BJ (cell line): ENCODE measurements around the gene INTS3. TPM values are rescaled to one million over a fixed set of nuclear protein-coding genes. Genes with fewer than 3 reads are reported as not detected.
"Not testable (repeated sequence)": the region's sequence is repeated elsewhere in the genome, so short reads cannot be mapped to it uniquely, and the experiment has no call there.

ENCODE experiments used
- CTCF ChIA-PET: fragments of 350-600 bp; formaldehyde crosslinking; extraction: SDS; loops from one replicate; lab custom pipeline; 2021; ENCODE audit warnings: antibody characterized with exemption, inconsistent platforms; lab: Yijun Ruan, JAX
- POLR2A ChIA-PET: fragments of 300-600 bp; sonication (Branson Sonifier 250); formaldehyde crosslinking; extraction: SDS; loops from one replicate; lab custom pipeline; 2021; ENCODE audit warnings: antibody characterized with exemption; lab: Charles Lee
- DNase-seq: peaks from one replicate; pipeline ENCODE4 v3.0.0-alpha.2; 2011; ENCODE audit warnings: low read depth
- H3K27me3 ChIP-seq: 2 replicates; pipeline ENCODE4 v1.6.0; 2011; ENCODE audit warnings: low read length; ENCODE audit not compliant: control insufficient read depth, insufficient read depth
- H3K36me3 ChIP-seq: 2 replicates; pipeline ENCODE4 v1.5.1; 2011; ENCODE audit warnings: low read length; ENCODE audit not compliant: control insufficient read depth, insufficient read depth
- H3K4me3 ChIP-seq: 2 replicates; pipeline ENCODE4 v1.5.1; 2011; ENCODE audit warnings: low read depth, mild to moderate bottlenecking, control low read depth, low read length
- CTCF ChIP-seq: IDR thresholded peaks from 2 replicates; pipeline ENCODE4 v1.5.1; 2011; ENCODE audit warnings: low read depth, mild to moderate bottlenecking, control low read depth, inconsistent platforms, low read length, moderate library complexity; ENCODE audit not compliant: insufficient read depth
- polyA plus RNA-seq: library from polyadenylated mRNA; depleted of rRNA; stranded (reverse); fragments of >200 nt; gene quantifications from 2 replicates; pipeline ENCODE4 v1.2.3, GENCODE V29; 2011

Gene INTS3
- polyA plus RNA-seq, 1 experiment, result 52.8 TPM

- no peak for TF ChIP-seq CTCF
- Histone ChIP-seq H3K36me3 (peaks cover 16% of the 10 kb centered on the region), H3K27me3 (no peaks in the 10 kb centered on the region), H3K4me3 (no peak overlapping the region)
- ChIA-PET CTCF (interaction anchor here (5.4 kb wide), 1 partner anchor 76 kb away, joined by 43 read pairs; the partner anchor contains the start of gene NPR1), POLR2A (no interaction called here)
- no peak for DNase-seq
Measured at GRCh38 chr1:153752571-153753195, 24.8 kb downstream of the INTS3 start.

- Histone ChIP-seq H3K27me3 (no peaks in the 10 kb centered on the region), H3K36me3 (peaks cover 21% of the 10 kb centered on the region), H3K4me3 (no peak overlapping the region)
- no peak for DNase-seq
- CTCF ChIA-PET, result interaction anchor here (1.4 to 2.2 kb wide), 2 partner anchors 9 to 77 kb away, joined by 5 to 7 read pairs; no protein-coding TSS in a partner anchor
- no peak for TF ChIP-seq CTCF
- POLR2A ChIA-PET, result no interaction called here
Measured at GRCh38 chr1:153754266-153754665, 26.4 kb downstream of the INTS3 start.

GRCh38 chr1:153760440-153760839, 32.6 kb downstream of the INTS3 start:
- ChIA-PET POLR2A (no interaction called here), CTCF (interaction anchor here (0.9 to 1.3 kb wide), 2 partner anchors 84 to 249 kb away, joined by 3 read pairs; no protein-coding TSS in a partner anchor)
- H3K36me3 ChIP-seq, result peaks cover 37% of the 10 kb centered on the region
- TF ChIP-seq CTCF, result no peak
- DNase-seq, result no peak
- no peak overlapping the region for H3K4me3 ChIP-seq
- no peaks in the 10 kb centered on the region for H3K27me3 ChIP-seq

GRCh38 chr1:153763365-153764225, 35.7 kb downstream of the INTS3 start:
- no peak overlapping the region for H3K4me3 ChIP-seq
- DNase-seq, result no peak
- H3K27me3 ChIP-seq, result no peaks in the 10 kb centered on the region
- POLR2A ChIA-PET, result no interaction called here
- CTCF ChIA-PET, result interaction anchor here (0.6 to 1.6 kb wide), 3 partner anchors 15 to 252 kb away, joined by 3 to 4 read pairs (median 3); partner anchors contain the start of gene RAB13
- H3K36me3 ChIP-seq, result peaks cover 35% of the 10 kb centered on the region
- TF ChIP-seq CTCF, result no peak

GRCh38 chr1:153764310-153764709, 36.5 kb downstream of the INTS3 start:
- H3K27me3 ChIP-seq, result no peaks in the 10 kb centered on the region
- ChIA-PET POLR2A (no interaction called here), CTCF (interaction anchor here (0.6 to 1.6 kb wide), 2 partner anchors 15 to 253 kb away, joined by 3 to 4 read pairs; no protein-coding TSS in a partner anchor)
- no peak for DNase-seq
- no peak overlapping the region for H3K4me3 ChIP-seq
- H3K36me3 ChIP-seq, result peaks cover 36% of the 10 kb centered on the region
- TF ChIP-seq CTCF, result no peak

GRCh38 chr1:153766663-153767062, 38.8 kb downstream of the INTS3 start:
- H3K4me3 ChIP-seq, DNase-seq, H3K27me3 ChIP-seq, POLR2A ChIA-PET: not testable (repeated sequence)
- peaks cover 36% of the 10 kb centered on the region for H3K36me3 ChIP-seq
- CTCF ChIA-PET, result interaction anchor here (0.7 to 1.3 kb wide), 3 partner anchors 9 to 179 kb away, joined by 3 to 4 read pairs (median 3); no protein-coding TSS in a partner anchor
